GM12873 (cell line): ENCODE results near the gene FXYD5.

Source experiments
- TF ChIP-seq, protein P1 (sequence below): IDR thresholded peaks from 2 replicates; pipeline ENCODE4 v1.5.1; 2012; ENCODE audit warnings: low read depth, mild to moderate bottlenecking, moderate library complexity, low read length, control low read depth; ENCODE audit not compliant: insufficient read depth; ENCODE audit errors: missing control alignments

FXYD5 gene

GRCh38 chr19:35122687-35123551, 31.6 kb upstream of the FXYD5 start:
- TF ChIP-seq, protein P1, sequence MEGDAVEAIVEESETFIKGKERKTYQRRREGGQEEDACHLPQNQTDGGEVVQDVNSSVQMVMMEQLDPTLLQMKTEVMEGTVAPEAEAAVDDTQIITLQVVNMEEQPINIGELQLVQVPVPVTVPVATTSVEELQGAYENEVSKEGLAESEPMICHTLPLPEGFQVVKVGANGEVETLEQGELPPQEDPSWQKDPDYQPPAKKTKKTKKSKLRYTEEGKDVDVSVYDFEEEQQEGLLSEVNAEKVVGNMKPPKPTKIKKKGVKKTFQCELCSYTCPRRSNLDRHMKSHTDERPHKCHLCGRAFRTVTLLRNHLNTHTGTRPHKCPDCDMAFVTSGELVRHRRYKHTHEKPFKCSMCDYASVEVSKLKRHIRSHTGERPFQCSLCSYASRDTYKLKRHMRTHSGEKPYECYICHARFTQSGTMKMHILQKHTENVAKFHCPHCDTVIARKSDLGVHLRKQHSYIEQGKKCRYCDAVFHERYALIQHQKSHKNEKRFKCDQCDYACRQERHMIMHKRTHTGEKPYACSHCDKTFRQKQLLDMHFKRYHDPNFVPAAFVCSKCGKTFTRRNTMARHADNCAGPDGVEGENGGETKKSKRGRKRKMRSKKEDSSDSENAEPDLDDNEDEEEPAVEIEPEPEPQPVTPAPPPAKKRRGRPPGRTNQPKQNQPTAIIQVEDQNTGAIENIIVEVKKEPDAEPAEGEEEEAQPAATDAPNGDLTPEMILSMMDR: no peak

GRCh38 chr19:35123573-35123972, 31.0 kb upstream of the FXYD5 start:
- TF ChIP-seq, protein P1: no peak

GRCh38 chr19:35124098-35125060, 30.2 kb upstream of the FXYD5 start:
- TF ChIP-seq, protein P1: no peak

DNA sequence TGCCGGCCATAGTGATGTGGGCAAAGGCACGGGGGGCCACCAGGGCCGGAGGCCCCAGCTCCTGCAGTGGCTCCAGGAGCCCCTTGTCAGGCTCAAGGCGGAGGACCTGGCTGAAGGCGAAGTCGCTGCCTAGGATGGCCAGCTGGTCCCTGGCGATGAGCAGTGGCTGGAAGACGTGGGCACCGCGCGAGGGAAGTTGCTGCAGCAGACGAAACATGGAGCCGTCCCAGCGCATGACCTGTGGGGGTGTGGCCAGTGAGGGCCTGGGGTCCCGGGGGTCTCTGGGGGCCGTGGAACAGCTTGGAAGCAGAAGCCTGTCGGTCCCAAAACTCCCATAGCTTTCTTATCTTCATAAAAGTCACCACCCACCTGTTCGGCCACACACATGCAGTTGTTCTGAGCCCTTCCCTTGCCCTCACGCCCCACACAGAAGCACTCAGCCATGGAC, 29.2 kb upstream of the FXYD5 start:
- TF ChIP-seq, protein P1: no peak

DNA sequence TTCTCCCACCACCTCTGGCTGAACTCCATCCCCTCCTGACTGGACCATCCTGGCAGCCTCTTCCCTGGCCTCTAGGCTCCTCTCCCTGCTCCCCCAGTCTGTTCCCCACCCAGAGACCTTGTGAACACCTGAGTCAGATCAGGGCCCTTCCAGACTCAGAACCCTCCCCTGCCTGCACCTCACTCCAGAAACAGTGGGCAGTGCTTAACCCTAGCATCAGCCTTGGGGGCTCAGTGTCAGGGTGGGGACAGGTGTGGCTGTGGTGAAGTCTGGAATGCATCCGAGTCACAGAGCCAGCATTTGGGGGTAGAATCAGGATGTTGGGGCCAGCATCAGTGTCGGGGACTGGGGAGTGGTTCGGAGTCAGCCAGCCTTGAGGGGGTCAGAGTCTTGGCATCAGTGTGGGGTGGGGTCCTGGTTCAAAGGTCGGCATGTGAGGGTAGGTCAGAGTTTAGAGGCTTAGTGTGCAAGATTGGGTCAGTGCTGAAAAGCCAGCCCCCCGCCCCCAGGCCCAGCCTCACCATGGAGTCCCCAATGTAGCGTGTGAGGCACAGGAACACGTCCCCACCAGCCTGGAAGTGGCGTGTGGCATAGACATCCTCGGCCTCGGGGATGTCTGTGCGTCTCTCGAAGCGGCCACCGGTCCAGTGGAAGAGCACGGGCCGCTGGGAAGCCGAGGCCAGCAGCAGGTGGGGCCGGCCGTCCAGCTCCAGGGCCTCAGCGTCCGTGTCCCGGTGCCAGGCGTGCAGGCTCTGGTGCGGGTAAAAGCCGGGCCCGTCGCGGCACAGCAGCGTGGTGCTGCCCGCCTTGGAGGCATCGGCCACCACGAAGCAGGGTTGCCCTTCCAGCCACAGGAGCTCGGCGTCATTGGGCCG, 28.5 kb upstream of the FXYD5 start:
- TF ChIP-seq, protein P1: no peak

DNA sequence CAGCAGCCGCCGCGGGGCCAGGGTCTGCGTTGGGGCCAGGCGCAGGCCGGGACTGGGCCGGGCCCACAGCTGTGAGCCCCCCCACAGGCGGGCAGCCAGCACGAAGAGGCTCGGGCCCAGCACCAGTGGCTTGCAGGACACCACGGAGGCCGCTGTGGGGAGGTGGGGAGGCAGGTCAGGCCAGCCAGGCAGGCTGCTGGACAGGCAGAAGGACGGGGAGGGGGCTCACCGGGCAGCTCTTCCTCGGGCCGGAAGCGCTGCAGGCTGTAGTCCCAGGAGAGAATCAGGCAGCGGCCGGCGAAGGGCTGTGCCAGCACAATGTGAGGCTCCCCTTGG, 27.9 kb upstream of the FXYD5 start:
- TF ChIP-seq, protein P1: no peak
